ENCODE measurements around the gene PHKG2.

DNA sequence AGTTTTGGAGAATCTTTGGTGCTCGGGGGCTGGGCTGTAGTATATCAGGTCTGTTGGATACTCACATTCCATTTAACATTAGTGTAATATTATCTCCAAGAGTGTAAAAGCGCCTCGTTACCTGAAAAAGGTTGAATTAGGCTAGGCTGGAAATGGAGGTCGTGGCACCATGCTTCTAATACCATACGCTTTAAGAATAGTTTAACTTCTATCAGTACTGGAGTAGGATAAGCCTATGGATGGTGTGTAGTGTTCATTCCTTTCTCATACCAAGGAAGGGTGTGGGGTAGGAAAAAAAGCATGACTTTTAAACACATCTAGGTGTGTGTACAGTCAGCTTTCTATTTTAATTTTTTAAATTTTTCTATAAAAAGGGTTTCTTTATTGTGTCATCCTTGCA lies 47.3 kb upstream of the PHKG2 start:
- TF ChIP-seq, protein P1, sequence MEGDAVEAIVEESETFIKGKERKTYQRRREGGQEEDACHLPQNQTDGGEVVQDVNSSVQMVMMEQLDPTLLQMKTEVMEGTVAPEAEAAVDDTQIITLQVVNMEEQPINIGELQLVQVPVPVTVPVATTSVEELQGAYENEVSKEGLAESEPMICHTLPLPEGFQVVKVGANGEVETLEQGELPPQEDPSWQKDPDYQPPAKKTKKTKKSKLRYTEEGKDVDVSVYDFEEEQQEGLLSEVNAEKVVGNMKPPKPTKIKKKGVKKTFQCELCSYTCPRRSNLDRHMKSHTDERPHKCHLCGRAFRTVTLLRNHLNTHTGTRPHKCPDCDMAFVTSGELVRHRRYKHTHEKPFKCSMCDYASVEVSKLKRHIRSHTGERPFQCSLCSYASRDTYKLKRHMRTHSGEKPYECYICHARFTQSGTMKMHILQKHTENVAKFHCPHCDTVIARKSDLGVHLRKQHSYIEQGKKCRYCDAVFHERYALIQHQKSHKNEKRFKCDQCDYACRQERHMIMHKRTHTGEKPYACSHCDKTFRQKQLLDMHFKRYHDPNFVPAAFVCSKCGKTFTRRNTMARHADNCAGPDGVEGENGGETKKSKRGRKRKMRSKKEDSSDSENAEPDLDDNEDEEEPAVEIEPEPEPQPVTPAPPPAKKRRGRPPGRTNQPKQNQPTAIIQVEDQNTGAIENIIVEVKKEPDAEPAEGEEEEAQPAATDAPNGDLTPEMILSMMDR (IDR thresholded peaks at IDR 0.05; ENCODE audit: poor library complexity, severe bottlenecking): no peak
- TF ChIP-seq SMC3 (conservative IDR thresholded peaks at IDR 0.05; ENCODE audit: poor library complexity): no peak
- no peak for TF ChIP-seq RAD21 (conservative IDR thresholded peaks at IDR 0.05)
- TF ChIP-seq POLR2AphosphoS5 (IDR thresholded peaks at IDR 0.05): no peak
- TF ChIP-seq EP300 (conservative IDR thresholded peaks at IDR 0.05; ENCODE audit: poor library complexity, severe bottlenecking): no peak
- TF ChIP-seq, protein P2, sequence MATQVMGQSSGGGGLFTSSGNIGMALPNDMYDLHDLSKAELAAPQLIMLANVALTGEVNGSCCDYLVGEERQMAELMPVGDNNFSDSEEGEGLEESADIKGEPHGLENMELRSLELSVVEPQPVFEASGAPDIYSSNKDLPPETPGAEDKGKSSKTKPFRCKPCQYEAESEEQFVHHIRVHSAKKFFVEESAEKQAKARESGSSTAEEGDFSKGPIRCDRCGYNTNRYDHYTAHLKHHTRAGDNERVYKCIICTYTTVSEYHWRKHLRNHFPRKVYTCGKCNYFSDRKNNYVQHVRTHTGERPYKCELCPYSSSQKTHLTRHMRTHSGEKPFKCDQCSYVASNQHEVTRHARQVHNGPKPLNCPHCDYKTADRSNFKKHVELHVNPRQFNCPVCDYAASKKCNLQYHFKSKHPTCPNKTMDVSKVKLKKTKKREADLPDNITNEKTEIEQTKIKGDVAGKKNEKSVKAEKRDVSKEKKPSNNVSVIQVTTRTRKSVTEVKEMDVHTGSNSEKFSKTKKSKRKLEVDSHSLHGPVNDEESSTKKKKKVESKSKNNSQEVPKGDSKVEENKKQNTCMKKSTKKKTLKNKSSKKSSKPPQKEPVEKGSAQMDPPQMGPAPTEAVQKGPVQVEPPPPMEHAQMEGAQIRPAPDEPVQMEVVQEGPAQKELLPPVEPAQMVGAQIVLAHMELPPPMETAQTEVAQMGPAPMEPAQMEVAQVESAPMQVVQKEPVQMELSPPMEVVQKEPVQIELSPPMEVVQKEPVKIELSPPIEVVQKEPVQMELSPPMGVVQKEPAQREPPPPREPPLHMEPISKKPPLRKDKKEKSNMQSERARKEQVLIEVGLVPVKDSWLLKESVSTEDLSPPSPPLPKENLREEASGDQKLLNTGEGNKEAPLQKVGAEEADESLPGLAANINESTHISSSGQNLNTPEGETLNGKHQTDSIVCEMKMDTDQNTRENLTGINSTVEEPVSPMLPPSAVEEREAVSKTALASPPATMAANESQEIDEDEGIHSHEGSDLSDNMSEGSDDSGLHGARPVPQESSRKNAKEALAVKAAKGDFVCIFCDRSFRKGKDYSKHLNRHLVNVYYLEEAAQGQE (IDR thresholded peaks at IDR 0.05; ENCODE audit: borderline replicate concordance): no peak
- TF ChIP-seq EZH2 (IDR thresholded peaks at IDR 0.05; ENCODE audit: borderline replicate concordance, insufficient read depth, low read length, poor library complexity, severe bottlenecking): no peak
- TF ChIP-seq TAF1 (IDR thresholded peaks at IDR 0.05; ENCODE audit: low read depth): no peak
- no peak for TF ChIP-seq MXI1 (conservative IDR thresholded peaks at IDR 0.05; ENCODE audit: poor library complexity, severe bottlenecking)

All from neural cell (in vitro differentiated cells).